ENCODE results near the gene CEL.

DNA sequence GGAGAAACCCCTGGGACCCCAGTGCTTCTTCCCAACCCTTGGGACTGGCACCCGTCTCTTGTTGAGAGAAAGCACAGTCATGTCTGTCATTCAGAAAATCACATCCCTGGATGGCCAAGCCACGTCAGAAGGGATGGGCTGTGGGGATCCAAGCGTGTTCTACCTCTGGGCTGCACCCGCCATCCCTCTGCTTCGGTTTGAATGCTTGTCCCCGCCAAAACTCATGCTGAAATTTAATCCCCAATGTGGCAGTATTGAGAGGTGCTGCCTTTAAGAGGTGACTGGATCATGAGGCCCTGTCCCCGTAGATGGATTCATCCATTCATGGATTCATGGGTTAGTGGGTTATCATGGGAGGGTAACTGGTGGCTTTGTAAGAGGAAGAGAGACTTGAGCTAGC lies 27.0 kb downstream of the CEL start:
- TF ChIP-seq NFIC (IDR thresholded peaks at IDR 0.05) (no peak), TAF1 (IDR thresholded peaks at IDR 0.05; ENCODE audit: low read depth) (no peak), EP300 (IDR thresholded peaks at IDR 0.05; ENCODE audit: borderline replicate concordance) (no peak), RAD21 (IDR thresholded peaks at IDR 0.05; ENCODE audit: low read depth) (no peak), TEAD4 (IDR thresholded peaks at IDR 0.05) (no peak), YY1 (IDR thresholded peaks at IDR 0.05; ENCODE audit: low read depth) (no peak), CREB1 (IDR thresholded peaks at IDR 0.05; ENCODE audit: low read depth) (no peak), TCF12 (IDR thresholded peaks at IDR 0.05; ENCODE audit: low read depth) (no peak), CEBPB (IDR thresholded peaks at IDR 0.05) (no peak)
- TF ChIP-seq, protein P1, sequence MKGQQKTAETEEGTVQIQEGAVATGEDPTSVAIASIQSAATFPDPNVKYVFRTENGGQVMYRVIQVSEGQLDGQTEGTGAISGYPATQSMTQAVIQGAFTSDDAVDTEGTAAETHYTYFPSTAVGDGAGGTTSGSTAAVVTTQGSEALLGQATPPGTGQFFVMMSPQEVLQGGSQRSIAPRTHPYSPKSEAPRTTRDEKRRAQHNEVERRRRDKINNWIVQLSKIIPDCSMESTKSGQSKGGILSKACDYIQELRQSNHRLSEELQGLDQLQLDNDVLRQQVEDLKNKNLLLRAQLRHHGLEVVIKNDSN (IDR thresholded peaks at IDR 0.05), result no peak
- TF ChIP-seq, protein P2, sequence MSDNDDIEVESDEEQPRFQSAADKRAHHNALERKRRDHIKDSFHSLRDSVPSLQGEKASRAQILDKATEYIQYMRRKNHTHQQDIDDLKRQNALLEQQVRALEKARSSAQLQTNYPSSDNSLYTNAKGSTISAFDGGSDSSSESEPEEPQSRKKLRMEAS (IDR thresholded peaks at IDR 0.05), result no peak
